Vagina (tissue), 2 donors: ENCODE data around the gene CCL7. TPM values are rescaled to one million over a fixed set of nuclear protein-coding genes. Genes with fewer than 3 reads are reported as not detected.

Experiments
- DNase-seq, 2 donors: peaks; one replicate each; pipeline ENCODE4 v3.0.0-alpha.2; 2017; ENCODE audit errors: extremely low spot score in 2 of 2
- H3K27ac ChIP-seq: fragments of 200-600 bp; sonication (generic); one replicate; pipeline ENCODE4 v1.5.1; 2019
- H3K27me3 ChIP-seq: fragments of 200-600 bp; sonication (generic); one replicate; pipeline ENCODE4 v1.5.1; 2019
- H3K36me3 ChIP-seq, 2 donors: fragments of 200-600 bp; sonication (generic); one replicate each; pipeline ENCODE4 v1.5.1; 2017 to 2019
- H3K4me1 ChIP-seq: fragments of 200-600 bp; sonication (generic); one replicate; pipeline ENCODE4 v1.5.1; 2019
- H3K4me3 ChIP-seq, 2 donors: fragments of 200-600 bp; sonication (generic); 1 replicate in 1 of 2; 2 replicates in 1 of 2; pipeline ENCODE4 v1.5.1; 2016 to 2019
- H3K9me3 ChIP-seq: fragments of 200-600 bp; sonication (generic); one replicate; pipeline ENCODE4 v1.5.1; 2019
- POLR2A ChIP-seq, 2 donors: fragments of 450-650 bp; IDR thresholded peaks; one replicate each; pipeline ENCODE4 v1.6.1; 2017; ENCODE audit warnings: antibody characterized with exemption in 2 of 2, mild to moderate bottlenecking in 2 of 2, moderate library complexity in 2 of 2
- POLR2AphosphoS5 ChIP-seq, 2 donors: sonication (generic); formaldehyde crosslinking; IDR thresholded peaks; one replicate each; pipeline ENCODE4 v1.9.0; 2017; ENCODE audit warnings: antibody characterized with exemption in 2 of 2, mild to moderate bottlenecking in 2 of 2, low read depth in 1 of 2; ENCODE audit not compliant: insufficient read depth in 1 of 2
- intact Hi-C: fragments of 100-400 bp; cut with DNase I; formaldehyde crosslinking; loops from one replicate; pipeline ENCODE4 v1.15.1; 2023
- total RNA-seq: library from RNA; depleted of rRNA; stranded (reverse); fragments of >200 nt; gene quantifications from one replicate; pipeline ENCODE4 v1.2.3, GENCODE V29; 2016
- TF ChIP-seq, protein P1 (sequence below), 3 experiments: fragments of 450-650 bp in 2 of 3; fragments of 200-600 bp in 1 of 3; sonication (generic) in 1 of 3; IDR thresholded peaks; one replicate each; pipeline ENCODE4 v1.5.1; 2017 to 2019; ENCODE audit warnings: antibody characterized with exemption in 3 of 3, mild to moderate bottlenecking in 2 of 3, moderate library complexity in 2 of 3

The CCL7 gene
- total RNA-seq, 1 donor from 2014 or later: not detected

DNA sequence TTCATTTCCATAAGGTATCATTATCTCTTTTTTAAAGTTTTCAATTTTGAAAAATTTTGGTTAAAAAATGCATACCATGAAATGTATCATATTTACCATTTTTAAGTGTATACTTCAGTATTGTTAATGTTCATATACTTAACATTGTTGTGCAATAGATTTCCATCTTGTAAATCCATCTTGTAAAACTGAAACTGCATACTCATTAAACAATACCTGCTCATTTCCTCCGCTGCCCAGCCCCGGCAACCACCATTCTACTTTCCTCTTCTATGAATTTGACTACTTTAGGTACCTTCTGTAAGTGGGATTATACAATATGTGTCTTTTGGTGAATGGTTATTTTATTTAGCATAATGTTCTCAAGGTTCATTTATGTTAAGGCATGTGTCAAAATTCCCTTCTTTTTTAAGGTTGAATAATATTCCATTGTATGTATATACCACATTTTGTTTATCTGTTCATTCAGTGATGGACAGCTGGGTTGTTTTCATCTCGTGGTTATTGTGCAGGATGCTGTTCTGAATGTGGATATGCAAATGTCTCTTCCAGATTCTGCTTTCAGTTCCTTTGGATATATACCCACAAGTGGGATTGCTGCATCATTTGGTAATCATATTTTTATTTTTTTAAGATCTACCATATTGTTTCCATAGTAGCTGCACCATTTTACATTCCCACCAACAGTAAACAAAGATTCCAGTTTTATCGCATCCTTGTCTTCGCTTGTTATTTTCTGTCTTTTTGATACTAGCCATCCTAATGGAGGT is 8.3 kb upstream of the CCL7 start:
- Histone ChIP-seq H3K27ac (no peak overlapping the region), H3K36me3 (no peaks in the 10 kb centered on the region), H3K27me3 (no peaks in the 10 kb centered on the region), H3K4me3 (no peak overlapping the region), H3K9me3 (no peaks in the 10 kb centered on the region), H3K4me1 (peaks cover 5% of the 10 kb centered on the region)
- no peak for TF ChIP-seq POLR2A (IDR thresholded peaks at IDR 0.05)
- no peak for TF ChIP-seq POLR2AphosphoS5 (IDR thresholded peaks at IDR 0.05; ENCODE audit: insufficient read depth in 1 of 2, low read depth in 1 of 2)
- TF ChIP-seq, protein P1, sequence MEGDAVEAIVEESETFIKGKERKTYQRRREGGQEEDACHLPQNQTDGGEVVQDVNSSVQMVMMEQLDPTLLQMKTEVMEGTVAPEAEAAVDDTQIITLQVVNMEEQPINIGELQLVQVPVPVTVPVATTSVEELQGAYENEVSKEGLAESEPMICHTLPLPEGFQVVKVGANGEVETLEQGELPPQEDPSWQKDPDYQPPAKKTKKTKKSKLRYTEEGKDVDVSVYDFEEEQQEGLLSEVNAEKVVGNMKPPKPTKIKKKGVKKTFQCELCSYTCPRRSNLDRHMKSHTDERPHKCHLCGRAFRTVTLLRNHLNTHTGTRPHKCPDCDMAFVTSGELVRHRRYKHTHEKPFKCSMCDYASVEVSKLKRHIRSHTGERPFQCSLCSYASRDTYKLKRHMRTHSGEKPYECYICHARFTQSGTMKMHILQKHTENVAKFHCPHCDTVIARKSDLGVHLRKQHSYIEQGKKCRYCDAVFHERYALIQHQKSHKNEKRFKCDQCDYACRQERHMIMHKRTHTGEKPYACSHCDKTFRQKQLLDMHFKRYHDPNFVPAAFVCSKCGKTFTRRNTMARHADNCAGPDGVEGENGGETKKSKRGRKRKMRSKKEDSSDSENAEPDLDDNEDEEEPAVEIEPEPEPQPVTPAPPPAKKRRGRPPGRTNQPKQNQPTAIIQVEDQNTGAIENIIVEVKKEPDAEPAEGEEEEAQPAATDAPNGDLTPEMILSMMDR (IDR thresholded peaks at IDR 0.05): no peak
- intact Hi-C loops: no loop called here
- no peak for DNase-seq

DNA sequence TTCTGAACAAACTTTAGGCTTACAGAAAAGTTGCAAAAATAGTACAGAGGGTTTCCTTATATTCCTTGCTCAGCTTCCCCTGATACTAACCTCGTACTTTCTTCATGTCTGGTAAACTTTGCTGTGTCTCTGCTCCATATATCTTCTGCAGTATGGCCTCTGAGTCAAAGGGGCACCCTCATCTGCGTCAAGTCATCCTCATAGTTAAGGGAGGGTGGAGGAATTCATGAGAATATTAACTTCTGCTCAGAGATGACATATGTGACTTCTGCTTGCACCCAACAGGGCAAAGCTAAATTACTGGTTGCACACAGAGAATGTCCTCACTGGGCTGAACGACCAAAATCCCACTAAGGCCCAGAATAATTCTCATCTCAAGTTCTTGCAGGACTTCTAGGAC is 4.3 kb upstream of the CCL7 start:
- Histone ChIP-seq H3K4me1 (peaks cover 9% of the 10 kb centered on the region), H3K36me3 (no peaks in the 10 kb centered on the region), H3K27ac (no peak overlapping the region), H3K9me3 (no peaks in the 10 kb centered on the region), H3K4me3 (no peak overlapping the region), H3K27me3 (no peaks in the 10 kb centered on the region)
- TF ChIP-seq POLR2AphosphoS5 (IDR thresholded peaks at IDR 0.05; ENCODE audit: insufficient read depth in 1 of 2, low read depth in 1 of 2): no peak
- TF ChIP-seq POLR2A (IDR thresholded peaks at IDR 0.05): no peak
- TF ChIP-seq, protein P1 (IDR thresholded peaks at IDR 0.05): no peak
- no peak for DNase-seq
- intact Hi-C loops: no loop called here

DNA sequence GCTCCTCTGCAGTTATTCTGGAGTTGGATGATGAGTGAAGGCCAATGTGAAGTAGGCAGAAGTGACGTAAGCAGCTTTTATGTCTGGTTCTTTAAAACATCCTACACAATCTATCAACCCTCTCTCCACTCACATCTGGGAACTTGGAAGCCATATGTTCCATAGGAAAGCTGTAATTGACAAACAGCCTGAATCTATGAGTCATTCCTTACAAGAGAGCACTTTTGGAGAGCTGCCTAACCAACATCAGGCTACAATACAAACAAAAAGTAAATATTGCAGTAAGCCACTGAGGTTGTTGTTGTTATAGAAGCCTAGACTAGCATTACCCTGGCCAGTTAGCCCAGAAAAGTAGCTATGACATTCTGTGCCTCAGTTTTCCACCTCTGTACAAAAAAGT is 5.9 kb downstream of the CCL7 start:
- DNase-seq: no peak
- intact Hi-C loops: no loop called here
- Histone ChIP-seq H3K9me3 (no peaks in the 10 kb centered on the region), H3K27ac (no peak overlapping the region), H3K4me1 (peaks cover 10% of the 10 kb centered on the region), H3K4me3 (no peak overlapping the region), H3K36me3 (no peaks in the 10 kb centered on the region), H3K27me3 (no peaks in the 10 kb centered on the region)
- TF ChIP-seq POLR2A (IDR thresholded peaks at IDR 0.05) (no peak), POLR2AphosphoS5 (IDR thresholded peaks at IDR 0.05; ENCODE audit: insufficient read depth in 1 of 2, low read depth in 1 of 2) (peak in 1 of 2 donors; percentile 41)
- TF ChIP-seq, protein P1 (IDR thresholded peaks at IDR 0.05): no peak

DNA sequence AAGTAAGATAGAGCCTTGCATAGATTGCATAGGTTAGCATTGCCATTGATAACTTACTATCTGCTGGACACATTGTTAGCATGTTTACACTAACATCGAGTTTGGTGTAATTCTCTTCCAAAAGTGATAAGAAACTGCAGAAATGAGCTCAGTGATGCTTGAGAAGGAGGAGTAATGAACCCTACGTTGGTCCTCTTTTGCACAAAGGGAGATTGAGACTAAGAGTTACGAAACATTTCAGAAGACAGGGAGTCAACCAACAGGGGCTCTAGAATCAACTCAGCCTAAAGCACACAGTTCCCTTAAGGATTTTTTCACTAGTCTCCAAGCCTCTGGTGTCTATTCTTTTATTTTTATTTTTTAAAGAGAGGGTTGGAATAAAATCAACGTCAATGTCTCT is 6.8 kb downstream of the CCL7 start:
- intact Hi-C loops: no loop called here

DNA sequence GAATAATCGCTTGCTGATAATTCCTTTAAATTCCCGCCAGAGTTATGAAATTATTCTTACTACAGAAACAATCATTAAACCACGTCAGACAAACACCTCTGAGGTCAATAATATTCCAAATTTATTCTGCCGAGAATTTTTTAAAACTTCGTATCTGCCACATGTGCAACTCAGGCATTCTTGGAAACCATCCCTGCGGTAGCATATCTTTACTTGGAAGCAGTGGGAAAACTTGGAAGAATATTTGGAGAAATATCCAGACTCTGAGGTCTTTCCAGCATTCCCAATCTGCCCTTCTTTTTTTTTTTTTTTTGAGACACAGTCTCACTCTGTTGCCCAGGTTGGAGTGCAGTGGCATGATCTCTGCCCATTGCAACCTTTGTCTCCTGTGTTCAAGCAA is 13.6 kb downstream of the CCL7 start:
- intact Hi-C loops: no loop called here
- Histone ChIP-seq H3K4me1 (no peaks in the 10 kb centered on the region), H3K27ac (no peak overlapping the region), H3K36me3 (no peaks in the 10 kb centered on the region), H3K27me3 (no peaks in the 10 kb centered on the region), H3K4me3 (no peak overlapping the region), H3K9me3 (no peaks in the 10 kb centered on the region)
- DNase-seq: no peak
- no peak for TF ChIP-seq POLR2A (IDR thresholded peaks at IDR 0.05)
- TF ChIP-seq, protein P1 (IDR thresholded peaks at IDR 0.05): no peak
- no peak for TF ChIP-seq POLR2AphosphoS5 (IDR thresholded peaks at IDR 0.05; ENCODE audit: insufficient read depth in 1 of 2, low read depth in 1 of 2)

More for the DNA sequence above, 6.8 kb downstream of the CCL7 start:
- TF ChIP-seq POLR2AphosphoS5 (IDR thresholded peaks at IDR 0.05; ENCODE audit: insufficient read depth in 1 of 2, low read depth in 1 of 2) (no peak), POLR2A (IDR thresholded peaks at IDR 0.05) (no peak)
- TF ChIP-seq, protein P1 (IDR thresholded peaks at IDR 0.05): no peak
- no peaks in the 10 kb centered on the region for H3K27me3 ChIP-seq
- no peaks in the 10 kb centered on the region for H3K9me3 ChIP-seq
- no peak overlapping the region for H3K27ac ChIP-seq
- peaks cover 10% of the 10 kb centered on the region for H3K4me1 ChIP-seq
- H3K36me3 ChIP-seq: no peaks in the 10 kb centered on the region
- H3K4me3 ChIP-seq: no peak overlapping the region
- no peak for DNase-seq
